GM18951 (cell line): Measurements from ENCODE around the gene ZNF526.

Experiments
- POLR2A ChIP-seq: IDR thresholded peaks from 4 replicates; pipeline ENCODE4 v1.6.1; 2011; ENCODE audit warnings: mild to moderate bottlenecking; ENCODE audit not compliant: insufficient read length, insufficient read depth; ENCODE audit errors: extremely low read depth
- in situ Hi-C: fragments of 300-500 bp; cut with MboI; formaldehyde crosslinking; loops from one replicate; pipeline ENCODE4 v1.12.0; 2022; ENCODE audit warnings: low sequenced_read_pairs, mixed read lengths, inconsistent platforms; ENCODE audit not compliant: unreplicated experiment

The ZNF526 gene

GRCh38 chr19:42184401-42184861 is 35.7 kb upstream of the ZNF526 start:
- no peak for TF ChIP-seq POLR2A
- in situ Hi-C loops = no loop called here

- in situ Hi-C loops = no loop called here
- TF ChIP-seq POLR2A = no peak
Measured at GRCh38 chr19:42185277-42185676, 34.8 kb upstream of the ZNF526 start.

- no peak for TF ChIP-seq POLR2A
- in situ Hi-C loops = no loop called here
Measured at GRCh38 chr19:42188665-42189064, 31.4 kb upstream of the ZNF526 start.

- no peak for TF ChIP-seq POLR2A
- in situ Hi-C loops = no loop called here
Measured at GRCh38 chr19:42189133-42189532, 31.0 kb upstream of the ZNF526 start.

GRCh38 chr19:42191330-42191729 is 28.8 kb upstream of the ZNF526 start:
- in situ Hi-C loops = no loop called here
- no peak for TF ChIP-seq POLR2A

- in situ Hi-C loops = no loop called here
- TF ChIP-seq POLR2A = no peak
Measured at GRCh38 chr19:42191855-42192254, 28.3 kb upstream of the ZNF526 start.

GRCh38 chr19:42193294-42193693 is 26.8 kb upstream of the ZNF526 start:
- in situ Hi-C loops = no loop called here
- no peak for TF ChIP-seq POLR2A

- no peak for TF ChIP-seq POLR2A
- in situ Hi-C loops = no loop called here
Measured at GRCh38 chr19:42193706-42194105, 26.4 kb upstream of the ZNF526 start.

GRCh38 chr19:42196011-42197001 is 23.8 kb upstream of the ZNF526 start:
- in situ Hi-C loops = no loop called here
- TF ChIP-seq POLR2A = no peak

GRCh38 chr19:42197375-42197817 is 22.7 kb upstream of the ZNF526 start:
- TF ChIP-seq POLR2A = no peak
- in situ Hi-C loops = no loop called here

- in situ Hi-C loops = no loop called here
- TF ChIP-seq POLR2A = peak; percentile 47
Measured at GRCh38 chr19:42198676-42199439, 21.3 kb upstream of the ZNF526 start.

GRCh38 chr19:42199440-42200115 is 20.5 kb upstream of the ZNF526 start:
- peak; percentile 49 for TF ChIP-seq POLR2A
- in situ Hi-C loops = no loop called here
